SW480 (cell line): ENCODE results near the gene MUC13.
A peak's percentile ranks its signal among the peaks of the same experiment; 100 is the strongest.

Experiments used
- DNase-seq: peaks from one replicate; pipeline ENCODE4 v3.0.0-alpha.2; 2016; ENCODE audit warnings: low spot score

Gene MUC13

GRCh38 chr3:124896824-124897526 is 37.6 kb downstream of the MUC13 start:
- DNase-seq = no peak

- DNase-seq = no peak
These were observed 38.8 kb downstream of the MUC13 start for GRCh38 chr3:124895756-124896155.

- no peak for DNase-seq
These were observed 41.0 kb downstream of the MUC13 start for GRCh38 chr3:124893526-124893925.

- DNase-seq = no peak
These were observed 43.9 kb downstream of the MUC13 start for GRCh38 chr3:124890573-124891190.

- no peak for DNase-seq
These were observed 45.8 kb downstream of the MUC13 start for GRCh38 chr3:124888482-124889441.

GRCh38 chr3:124887932-124888298 is 46.6 kb downstream of the MUC13 start:
- no peak for DNase-seq

GRCh38 chr3:124887177-124887931 is 47.2 kb downstream of the MUC13 start, which contains the start of gene ITGB5:
ITGB5 (minus strand) TSS chr3:124887365; CDS start chr3:124887000, 365 bp downstream.
- DNase-seq = peak; percentile 83

GRCh38 chr3:124886168-124887056 is 48.1 kb downstream of the MUC13 start:
- peak; percentile 64 for DNase-seq

- peak; percentile 37 for DNase-seq
These were observed 48.9 kb downstream of the MUC13 start for GRCh38 chr3:124885466-124886167.

- DNase-seq = no peak
These were observed 50.0 kb downstream of the MUC13 start for GRCh38 chr3:124884474-124885101.

- no peak for DNase-seq
These were observed 50.6 kb downstream of the MUC13 start for GRCh38 chr3:124883766-124884473.

GRCh38 chr3:124882816-124883747 is 51.5 kb downstream of the MUC13 start:
- peak; percentile 59 for DNase-seq

- no peak for DNase-seq
These were observed 52.4 kb downstream of the MUC13 start for GRCh38 chr3:124881976-124882697.

- no peak for DNase-seq
These were observed 55.2 kb downstream of the MUC13 start for GRCh38 chr3:124879337-124879680.

- DNase-seq = peak; percentile 96
These were observed 55.8 kb downstream of the MUC13 start for GRCh38 chr3:124878561-124879336.

GRCh38 chr3:124877674-124878073 is 56.9 kb downstream of the MUC13 start:
- no peak for DNase-seq
